ENCODE measurements around the gene SEMA3A. TPM values are rescaled to one million over a fixed set of nuclear protein-coding genes. Genes with fewer than 3 reads are reported as not detected.
A peak's percentile ranks its signal among the peaks of the same experiment; 100 is the strongest.

Gene SEMA3A
- total RNA-seq, 2 donors from 2014 or later: not detected

DNA sequence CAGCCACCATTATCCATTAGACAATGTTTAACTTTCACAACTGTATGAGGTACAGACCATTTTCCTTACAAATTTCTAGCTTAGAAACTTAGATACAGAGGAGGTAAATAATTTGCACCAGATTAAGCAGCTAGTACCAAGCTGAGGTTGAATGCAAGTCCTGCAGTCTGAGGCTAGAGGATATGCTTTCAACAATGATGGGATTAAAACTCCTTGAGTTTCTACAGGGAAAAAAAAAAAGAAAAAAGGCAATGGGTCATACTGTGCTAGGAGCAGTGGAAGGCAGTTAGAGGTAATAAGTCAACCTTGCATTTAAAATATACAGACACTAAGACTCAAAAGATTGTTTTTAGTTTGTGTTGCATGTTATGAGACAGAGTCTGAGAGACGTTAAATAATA is 86.5 kb downstream of the SEMA3A start:
- ATAC-seq: no peak
- Mint-ChIP-seq H3K27ac (no peak overlapping the region), H3K27me3 (no peaks in the 10 kb centered on the region), H3K4me3 (no peak overlapping the region), H3K4me1 (no peaks in the 10 kb centered on the region), H3K36me3 (ENCODE audit: low read depth) (no peaks in the 10 kb centered on the region)
- no peak for DNase-seq
- H3K9me3 ChIP-seq (ENCODE audit: control insufficient read depth, low read length, poor library complexity, severe bottlenecking): no peaks in the 10 kb centered on the region

DNA sequence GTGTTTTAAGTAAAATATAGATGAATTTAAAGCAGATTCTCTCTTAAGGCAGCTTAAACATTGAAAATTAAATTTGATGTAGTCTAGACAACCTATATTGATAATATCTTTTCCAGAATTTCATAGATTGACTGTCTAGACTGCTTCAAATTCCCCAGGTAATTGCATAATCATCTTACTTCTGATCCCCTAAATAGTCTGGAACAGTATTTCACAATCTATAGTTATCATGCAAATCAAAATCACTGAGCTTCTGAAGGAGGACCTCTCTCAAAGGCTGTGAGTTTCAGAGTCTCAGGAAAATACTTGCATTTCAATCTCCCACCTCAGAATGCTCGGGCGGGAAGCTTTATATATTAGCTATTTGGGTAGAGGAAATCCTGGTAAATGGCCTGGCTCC is 87.3 kb downstream of the SEMA3A start:
- Mint-ChIP-seq H3K36me3 (ENCODE audit: low read depth) (no peaks in the 10 kb centered on the region), H3K4me3 (no peak overlapping the region), H3K27me3 (no peaks in the 10 kb centered on the region), H3K4me1 (no peaks in the 10 kb centered on the region), H3K27ac (no peak overlapping the region)
- DNase-seq: no peak
- H3K9me3 ChIP-seq (ENCODE audit: control insufficient read depth, low read length, poor library complexity, severe bottlenecking): no peaks in the 10 kb centered on the region
- no peak for ATAC-seq

DNA sequence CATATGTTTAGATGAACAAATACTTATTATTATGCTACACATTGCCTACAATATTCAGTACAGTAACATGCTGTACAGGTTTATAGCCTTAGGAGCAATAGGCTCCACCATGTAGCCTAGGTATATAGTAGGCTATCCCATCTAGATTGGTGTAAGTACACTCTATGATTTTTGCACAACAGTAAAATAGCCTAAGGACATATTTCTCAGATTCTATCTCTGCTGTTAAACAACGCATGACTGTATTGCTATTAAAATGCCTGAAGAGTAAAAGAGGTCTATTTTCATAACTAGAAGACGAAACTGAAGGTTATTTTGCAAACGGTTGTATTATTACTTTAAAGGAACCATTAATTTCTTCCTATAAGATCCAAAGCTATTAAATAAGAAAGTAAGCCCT is 88.3 kb downstream of the SEMA3A start:
- no peak for DNase-seq
- H3K9me3 ChIP-seq (ENCODE audit: control insufficient read depth, low read length, poor library complexity, severe bottlenecking): no peaks in the 10 kb centered on the region
- H3K27ac Mint-ChIP-seq: no peak overlapping the region
- no peaks in the 10 kb centered on the region for H3K27me3 Mint-ChIP-seq
- no peaks in the 10 kb centered on the region for H3K36me3 Mint-ChIP-seq (ENCODE audit: low read depth)
- H3K4me3 Mint-ChIP-seq: no peak overlapping the region
- ATAC-seq: no peak
- H3K4me1 Mint-ChIP-seq: no peaks in the 10 kb centered on the region

DNA sequence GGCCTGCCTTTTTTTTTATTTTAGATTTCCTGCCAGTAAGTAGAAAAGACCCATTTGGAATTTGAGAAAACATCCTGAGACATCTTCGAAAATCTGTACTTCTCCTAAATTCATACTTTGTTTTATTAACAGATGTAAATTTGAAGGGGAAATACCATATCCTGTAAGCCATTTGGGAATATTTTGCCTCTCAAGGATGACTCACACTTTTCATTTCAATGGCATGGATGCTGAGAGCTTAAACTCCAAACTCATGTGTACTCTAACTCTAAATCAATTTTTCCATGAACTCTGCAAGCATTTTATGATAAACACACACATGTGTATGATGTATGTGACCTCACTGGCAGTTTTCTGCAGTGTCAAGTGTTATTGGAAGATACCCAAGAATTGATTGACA is 89.0 kb downstream of the SEMA3A start:
- H3K9me3 ChIP-seq (ENCODE audit: control insufficient read depth, low read length, poor library complexity, severe bottlenecking): no peaks in the 10 kb centered on the region
- DNase-seq (no peak), ATAC-seq (no peak)
- H3K27me3 Mint-ChIP-seq: no peaks in the 10 kb centered on the region
- H3K36me3 Mint-ChIP-seq (ENCODE audit: low read depth): no peaks in the 10 kb centered on the region
- H3K4me3 Mint-ChIP-seq: no peak overlapping the region
- H3K27ac Mint-ChIP-seq: no peak overlapping the region
- no peaks in the 10 kb centered on the region for H3K4me1 Mint-ChIP-seq

DNA sequence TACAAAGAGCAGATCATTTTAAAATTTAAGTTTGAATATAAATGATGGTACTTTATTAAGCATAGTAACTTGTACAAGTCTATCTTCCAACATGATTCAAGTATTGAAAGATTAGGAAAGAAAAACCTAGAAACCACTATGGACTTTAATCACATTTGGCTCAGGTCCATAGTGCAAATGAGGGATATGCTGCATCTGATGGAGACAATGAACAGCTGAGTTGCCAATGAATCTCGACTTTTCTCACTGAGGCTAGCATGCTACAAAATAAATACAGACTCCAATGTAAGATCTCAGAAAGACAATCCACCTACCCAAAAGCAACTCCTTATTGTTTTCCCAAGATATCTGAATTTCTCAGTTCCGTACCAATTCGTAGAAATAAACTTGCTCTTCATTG is 89.8 kb downstream of the SEMA3A start:
- Mint-ChIP-seq H3K36me3 (ENCODE audit: low read depth) (no peaks in the 10 kb centered on the region), H3K27ac (no peak overlapping the region), H3K27me3 (no peaks in the 10 kb centered on the region), H3K4me3 (no peak overlapping the region), H3K4me1 (no peaks in the 10 kb centered on the region)
- no peaks in the 10 kb centered on the region for H3K9me3 ChIP-seq (ENCODE audit: control insufficient read depth, low read length, poor library complexity, severe bottlenecking)
- DNase-seq (no peak), ATAC-seq (no peak)

DNA sequence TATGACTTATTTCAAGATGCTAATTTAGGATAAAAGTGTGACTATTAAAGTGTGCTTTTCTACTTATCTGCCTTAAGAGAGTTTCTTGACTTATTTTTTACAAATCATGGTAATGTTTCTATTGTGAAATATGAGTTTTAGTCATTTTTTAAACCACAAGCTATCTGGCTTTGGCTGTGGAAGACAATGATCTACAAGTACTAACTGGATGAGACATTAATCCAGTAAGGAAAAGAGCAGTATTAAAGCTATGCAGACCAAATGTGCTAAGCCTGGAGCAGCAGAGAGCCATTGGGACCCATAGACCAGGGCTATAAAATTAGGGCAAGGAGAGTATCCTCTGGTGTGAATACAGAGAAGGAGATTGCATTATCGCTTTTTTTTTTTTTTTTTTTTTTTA is 92.4 kb downstream of the SEMA3A start:
- DNase-seq (no peak), ATAC-seq (no peak)
- Mint-ChIP-seq H3K36me3 (ENCODE audit: low read depth) (no peaks in the 10 kb centered on the region), H3K27ac (no peak overlapping the region), H3K4me3 (no peak overlapping the region), H3K4me1 (no peaks in the 10 kb centered on the region), H3K27me3 (no peaks in the 10 kb centered on the region)
- no peaks in the 10 kb centered on the region for H3K9me3 ChIP-seq (ENCODE audit: control insufficient read depth, low read length, poor library complexity, severe bottlenecking)

DNA sequence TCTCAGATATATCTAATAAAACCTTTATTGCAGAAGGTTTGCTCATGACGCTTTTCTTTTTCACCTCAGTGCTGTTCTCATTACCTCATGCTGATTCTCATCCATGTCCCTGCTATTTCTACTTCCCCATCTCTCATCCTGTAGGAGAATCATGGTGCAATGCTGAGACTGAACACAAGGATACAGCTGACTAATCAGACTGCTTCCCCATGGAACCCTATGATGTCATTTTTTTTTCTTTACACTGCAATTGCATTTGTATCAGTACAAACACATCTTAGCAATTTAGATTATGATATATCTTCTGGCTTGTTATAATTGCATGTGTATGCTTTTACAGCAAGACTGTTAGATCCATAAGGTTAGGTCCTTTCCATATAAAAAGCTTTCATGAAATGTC is 93.7 kb downstream of the SEMA3A start:
- DNase-seq (no peak), ATAC-seq (no peak)
- Mint-ChIP-seq H3K36me3 (ENCODE audit: low read depth) (no peaks in the 10 kb centered on the region), H3K4me3 (no peak overlapping the region), H3K27me3 (no peaks in the 10 kb centered on the region), H3K27ac (no peak overlapping the region), H3K4me1 (no peaks in the 10 kb centered on the region)
- no peaks in the 10 kb centered on the region for H3K9me3 ChIP-seq (ENCODE audit: control insufficient read depth, low read length, poor library complexity, severe bottlenecking)

DNA sequence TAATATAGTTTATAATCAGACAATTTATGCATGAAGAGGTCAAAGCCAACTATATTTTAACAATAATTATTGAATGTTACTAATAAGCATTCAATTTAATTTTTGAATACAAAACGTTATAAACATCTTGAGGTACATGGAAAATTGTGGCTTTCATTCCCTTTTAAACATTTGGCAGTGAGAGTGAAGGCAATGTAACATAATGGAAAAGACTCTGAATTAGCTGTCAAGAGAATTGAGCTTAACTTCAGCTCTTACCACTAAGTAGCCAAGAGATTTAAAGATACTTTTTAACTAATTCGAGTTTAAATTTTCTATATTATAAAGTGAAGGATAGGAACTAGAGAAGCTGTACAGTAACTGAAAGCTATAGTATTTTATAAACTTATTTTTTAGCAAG is 98.6 kb downstream of the SEMA3A start:
- Mint-ChIP-seq H3K4me1 (peaks cover 2% of the 10 kb centered on the region), H3K27me3 (no peaks in the 10 kb centered on the region), H3K4me3 (no peak overlapping the region), H3K36me3 (ENCODE audit: low read depth) (no peaks in the 10 kb centered on the region), H3K27ac (no peak overlapping the region)
- H3K9me3 ChIP-seq (ENCODE audit: control insufficient read depth, low read length, poor library complexity, severe bottlenecking): no peaks in the 10 kb centered on the region
- ATAC-seq (no peak), DNase-seq (no peak)

DNA sequence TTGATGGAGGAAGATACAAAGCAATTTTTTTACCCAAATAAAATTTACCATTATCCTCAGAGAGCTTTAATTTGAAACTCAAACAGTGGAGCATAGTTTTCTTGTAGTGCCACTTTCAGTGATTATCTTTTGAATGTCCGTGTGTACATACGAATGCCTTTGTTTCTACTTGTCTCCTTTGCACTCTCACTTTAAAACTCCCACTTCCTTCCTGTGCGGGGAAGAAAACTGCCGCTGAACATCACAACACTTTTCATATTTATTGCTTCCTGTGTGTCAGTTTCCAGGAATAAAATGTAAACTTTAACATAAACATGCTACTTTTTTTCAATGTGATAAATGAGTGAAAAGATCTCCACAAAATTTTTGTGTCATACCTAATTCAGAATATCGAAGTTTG is 102.4 kb downstream of the SEMA3A start:
- peak; percentile 23 for ATAC-seq
- peaks cover 2% of the 10 kb centered on the region for H3K4me1 Mint-ChIP-seq
- H3K27me3 Mint-ChIP-seq: no peaks in the 10 kb centered on the region

DNA sequence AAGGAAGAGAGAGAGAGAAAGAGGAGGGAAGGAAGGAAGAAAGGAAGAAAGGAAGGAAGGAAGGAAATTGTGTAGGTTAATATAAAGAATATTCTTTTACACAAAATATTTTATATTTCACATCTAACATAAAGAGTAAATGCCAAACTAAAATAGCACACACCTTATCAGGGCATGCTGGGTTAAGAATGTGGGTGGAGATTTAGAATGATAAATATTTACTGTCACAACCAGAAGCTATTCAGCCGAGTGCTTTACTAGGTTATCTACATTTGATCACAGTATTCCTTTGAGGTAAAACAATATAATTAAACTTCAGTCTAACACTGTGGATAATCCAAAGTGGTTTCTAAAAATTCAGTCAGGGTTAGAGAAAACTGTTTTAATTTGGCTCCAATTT is 103.3 kb downstream of the SEMA3A start:
- Mint-ChIP-seq H3K27ac (no peak overlapping the region), H3K4me3 (peak overlapping the region; percentile 47), H3K36me3 (ENCODE audit: low read depth) (no peaks in the 10 kb centered on the region), H3K4me1 (peaks cover 2% of the 10 kb centered on the region), H3K27me3 (no peaks in the 10 kb centered on the region)
- DNase-seq: no peak
- no peak for ATAC-seq
- no peaks in the 10 kb centered on the region for H3K9me3 ChIP-seq (ENCODE audit: control insufficient read depth, low read length, poor library complexity, severe bottlenecking)

More for the DNA sequence above, 102.4 kb downstream of the SEMA3A start:
- H3K36me3 Mint-ChIP-seq (ENCODE audit: low read depth): no peaks in the 10 kb centered on the region
- no peak for DNase-seq
- no peak overlapping the region for H3K4me3 Mint-ChIP-seq
- no peak overlapping the region for H3K27ac Mint-ChIP-seq
- H3K9me3 ChIP-seq (ENCODE audit: control insufficient read depth, low read length, poor library complexity, severe bottlenecking): no peaks in the 10 kb centered on the region

DNA sequence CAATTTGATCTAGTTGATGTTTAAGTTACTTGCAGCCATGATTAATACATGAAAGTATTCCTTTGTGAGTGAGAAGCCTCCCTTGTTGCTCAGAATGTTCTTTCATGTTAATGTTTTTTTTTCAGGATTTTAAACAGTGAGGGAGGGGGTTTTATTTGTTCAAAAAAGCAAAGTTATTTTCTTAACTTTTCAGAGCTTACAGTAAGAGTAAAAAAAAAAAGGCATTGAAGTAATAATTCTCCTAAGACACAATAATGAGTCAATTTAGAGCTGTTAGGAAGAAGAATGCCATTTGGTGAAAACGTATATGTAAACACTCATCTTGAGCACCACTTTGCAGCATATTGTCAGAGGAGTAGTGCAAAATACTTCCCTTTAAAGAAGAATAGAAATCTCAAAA is 105.8 kb downstream of the SEMA3A start:
- Mint-ChIP-seq H3K4me1 (peaks cover 2% of the 10 kb centered on the region), H3K27ac (no peak overlapping the region), H3K36me3 (ENCODE audit: low read depth) (no peaks in the 10 kb centered on the region), H3K27me3 (no peaks in the 10 kb centered on the region), H3K4me3 (no peak overlapping the region)
- no peaks in the 10 kb centered on the region for H3K9me3 ChIP-seq (ENCODE audit: control insufficient read depth, low read length, poor library complexity, severe bottlenecking)
- ATAC-seq: no peak
- DNase-seq: no peak

DNA sequence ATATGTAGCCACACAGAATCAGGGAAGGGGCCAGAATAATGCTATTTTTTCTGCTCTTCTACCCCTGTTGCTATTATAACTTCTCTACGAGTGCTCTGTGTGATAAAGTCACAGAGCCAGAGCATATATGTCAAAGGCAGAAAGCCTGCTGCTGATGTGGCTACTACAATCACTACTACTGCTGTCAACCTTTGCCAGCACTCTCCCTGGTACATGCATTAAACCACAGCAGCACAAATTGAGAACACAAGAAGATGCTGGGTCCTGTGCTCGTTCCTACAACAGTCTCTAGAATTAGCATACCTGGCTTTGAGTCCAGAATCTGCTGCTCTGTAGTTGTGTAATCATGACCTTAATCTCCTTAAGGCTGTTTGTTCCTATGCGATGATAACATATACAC is 108.6 kb downstream of the SEMA3A start:
- H3K27ac Mint-ChIP-seq: no peak overlapping the region
- ATAC-seq: no peak
- DNase-seq: no peak
- no peaks in the 10 kb centered on the region for H3K27me3 Mint-ChIP-seq
- no peaks in the 10 kb centered on the region for H3K36me3 Mint-ChIP-seq (ENCODE audit: low read depth)
- H3K4me1 Mint-ChIP-seq: peaks cover under 1% of the 10 kb centered on the region
- no peaks in the 10 kb centered on the region for H3K9me3 ChIP-seq (ENCODE audit: control insufficient read depth, low read length, poor library complexity, severe bottlenecking)
- H3K4me3 Mint-ChIP-seq: no peak overlapping the region

DNA sequence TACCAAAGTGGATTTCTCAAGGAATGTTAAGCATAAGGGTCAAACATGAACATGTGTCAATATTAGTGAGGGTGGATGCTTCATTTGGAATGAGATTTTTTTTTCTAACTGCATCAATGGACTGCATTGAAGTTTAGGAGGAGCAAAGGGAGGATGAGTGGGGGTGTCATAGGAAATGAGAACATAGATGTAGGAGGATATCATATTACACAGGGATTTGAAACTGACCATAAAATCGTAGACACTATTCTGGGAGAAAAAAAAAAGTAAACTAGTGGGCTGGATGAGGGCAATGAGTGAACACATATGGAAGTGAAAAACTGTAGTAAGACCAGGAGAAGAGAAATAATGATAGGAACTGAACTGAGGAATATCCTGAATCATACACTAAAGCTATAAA is 109.4 kb downstream of the SEMA3A start:
- Mint-ChIP-seq H3K27me3 (no peaks in the 10 kb centered on the region), H3K4me1 (no peaks in the 10 kb centered on the region), H3K27ac (no peak overlapping the region), H3K36me3 (ENCODE audit: low read depth) (no peaks in the 10 kb centered on the region), H3K4me3 (no peak overlapping the region)
- no peaks in the 10 kb centered on the region for H3K9me3 ChIP-seq (ENCODE audit: control insufficient read depth, low read length, poor library complexity, severe bottlenecking)
- no peak for DNase-seq
- ATAC-seq: no peak

DNA sequence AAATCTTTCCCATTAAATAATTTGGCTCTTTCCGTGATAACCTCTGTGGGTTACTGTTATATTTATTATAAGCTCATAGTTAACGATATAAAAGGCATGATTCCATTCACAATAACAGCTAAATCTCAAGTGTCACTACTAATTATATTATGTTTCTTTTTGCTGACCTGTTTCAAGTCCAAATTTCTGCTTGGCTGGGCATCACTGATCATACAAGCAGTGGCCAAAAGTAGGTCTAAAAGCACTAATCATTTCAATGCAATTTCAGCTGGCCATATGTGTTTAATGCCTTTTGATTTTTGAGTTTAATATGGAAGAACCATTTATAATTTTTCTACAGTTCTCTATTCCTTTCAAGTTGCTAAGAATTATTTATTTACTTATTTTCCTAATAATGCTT is 110.7 kb downstream of the SEMA3A start:
- H3K9me3 ChIP-seq (ENCODE audit: control insufficient read depth, low read length, poor library complexity, severe bottlenecking): no peaks in the 10 kb centered on the region
- Mint-ChIP-seq H3K36me3 (ENCODE audit: low read depth) (no peaks in the 10 kb centered on the region), H3K27me3 (no peaks in the 10 kb centered on the region), H3K27ac (no peak overlapping the region), H3K4me3 (no peak overlapping the region), H3K4me1 (no peaks in the 10 kb centered on the region)
- DNase-seq (no peak), ATAC-seq (no peak)

Measured in T-helper 17 cell (primary cell).